Esophagus muscularis mucosa (tissue), 4 donors: Measurements from ENCODE around the gene FAM131A.

Source experiments
- EP300 ChIP-seq: sonication (generic); formaldehyde crosslinking; IDR thresholded peaks from one replicate; pipeline ENCODE4 v1.6.1; 2017; ENCODE audit warnings: antibody characterized with exemption
- POLR2A ChIP-seq: fragments of 450-650 bp; IDR thresholded peaks from one replicate; pipeline ENCODE4 v1.6.1; 2017; ENCODE audit warnings: antibody characterized with exemption, moderate library complexity, mild to moderate bottlenecking, low read depth
- TF ChIP-seq, protein P1 (sequence below), 3 experiments: fragments of 200-600 bp in 2 of 3; fragments of 450-650 bp in 1 of 3; sonication (generic) in 2 of 3; IDR thresholded peaks; one replicate each; pipeline ENCODE4 v1.5.1; 2017 to 2019; ENCODE audit warnings: antibody characterized with exemption in 3 of 3, mild to moderate bottlenecking in 2 of 3, moderate library complexity in 1 of 3

GRCh38 chr3:184366619-184367289, 29.4 kb downstream of the FAM131A start:
- TF ChIP-seq EP300 (no peak), POLR2A (no peak)
- TF ChIP-seq, protein P1, sequence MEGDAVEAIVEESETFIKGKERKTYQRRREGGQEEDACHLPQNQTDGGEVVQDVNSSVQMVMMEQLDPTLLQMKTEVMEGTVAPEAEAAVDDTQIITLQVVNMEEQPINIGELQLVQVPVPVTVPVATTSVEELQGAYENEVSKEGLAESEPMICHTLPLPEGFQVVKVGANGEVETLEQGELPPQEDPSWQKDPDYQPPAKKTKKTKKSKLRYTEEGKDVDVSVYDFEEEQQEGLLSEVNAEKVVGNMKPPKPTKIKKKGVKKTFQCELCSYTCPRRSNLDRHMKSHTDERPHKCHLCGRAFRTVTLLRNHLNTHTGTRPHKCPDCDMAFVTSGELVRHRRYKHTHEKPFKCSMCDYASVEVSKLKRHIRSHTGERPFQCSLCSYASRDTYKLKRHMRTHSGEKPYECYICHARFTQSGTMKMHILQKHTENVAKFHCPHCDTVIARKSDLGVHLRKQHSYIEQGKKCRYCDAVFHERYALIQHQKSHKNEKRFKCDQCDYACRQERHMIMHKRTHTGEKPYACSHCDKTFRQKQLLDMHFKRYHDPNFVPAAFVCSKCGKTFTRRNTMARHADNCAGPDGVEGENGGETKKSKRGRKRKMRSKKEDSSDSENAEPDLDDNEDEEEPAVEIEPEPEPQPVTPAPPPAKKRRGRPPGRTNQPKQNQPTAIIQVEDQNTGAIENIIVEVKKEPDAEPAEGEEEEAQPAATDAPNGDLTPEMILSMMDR (IDR thresholded peaks at IDR 0.05), result no peak
